ENCODE data around the gene NKX2-1. TPM values are rescaled to one million over a fixed set of nuclear protein-coding genes. Genes with fewer than 3 reads are reported as not detected.

NKX2-1 gene
- total RNA-seq, 1 experiment from 2014 or later = not detected

- no peak overlapping the region for H3T11ph ChIP-seq (ENCODE audit: low read length)
- peak overlapping the region; percentile 11 for H3K4me2 ChIP-seq (ENCODE audit: insufficient read depth, insufficient read length, low read length)
- DNase-seq = peak; percentile 74
- H4K8ac ChIP-seq (replicated peaks; ENCODE audit: insufficient read length, low read depth, low read length) = no peak overlapping the region
- no peaks in the 10 kb centered on the region for H3K79me2 ChIP-seq (ENCODE audit: insufficient read depth, low read length)
- no peak overlapping the region for H3K27ac ChIP-seq (ENCODE audit: insufficient read length, low read depth, low read length)
- H4K91ac ChIP-seq (ENCODE audit: insufficient read length, low read depth, low read length) = no peak overlapping the region
- H4K20me1 ChIP-seq (ENCODE audit: control insufficient read depth, insufficient read depth, insufficient read length) = no peaks in the 10 kb centered on the region
- H2AK5ac ChIP-seq (ENCODE audit: insufficient read length, low read length) = no peak overlapping the region
- no peak overlapping the region for H3K23ac ChIP-seq (ENCODE audit: insufficient read length, low read depth, low read length)
- no peak overlapping the region for H2AFZ ChIP-seq (ENCODE audit: low read length)
- Mint-ChIP-seq H3K36me3 (ENCODE audit: insufficient read depth in 1 of 3, low read depth in 3 of 3) (peaks cover 0 to 2% (median 0%) of the 10 kb centered on the region in 3 experiments; a peak in 1 of 7 replicates), H3K27me3 (ENCODE audit: low read depth) (peaks cover 98% of the 10 kb centered on the region), H3K4me3 (peak overlapping the region in 1 of 2 experiments; percentile 77; a peak in 3 of 5 replicates), H3K4me1 (peaks cover 11 to 30% of the 10 kb centered on the region in 2 experiments), H3K27ac (no peak overlapping the region), H3K9me3 (peaks cover 2 to 7% of the 10 kb centered on the region in 2 experiments; a peak in 4 of 5 replicates)
- H2BK5ac ChIP-seq (ENCODE audit: insufficient read length, low read length) = no peak overlapping the region
- TF ChIP-seq, protein P1, sequence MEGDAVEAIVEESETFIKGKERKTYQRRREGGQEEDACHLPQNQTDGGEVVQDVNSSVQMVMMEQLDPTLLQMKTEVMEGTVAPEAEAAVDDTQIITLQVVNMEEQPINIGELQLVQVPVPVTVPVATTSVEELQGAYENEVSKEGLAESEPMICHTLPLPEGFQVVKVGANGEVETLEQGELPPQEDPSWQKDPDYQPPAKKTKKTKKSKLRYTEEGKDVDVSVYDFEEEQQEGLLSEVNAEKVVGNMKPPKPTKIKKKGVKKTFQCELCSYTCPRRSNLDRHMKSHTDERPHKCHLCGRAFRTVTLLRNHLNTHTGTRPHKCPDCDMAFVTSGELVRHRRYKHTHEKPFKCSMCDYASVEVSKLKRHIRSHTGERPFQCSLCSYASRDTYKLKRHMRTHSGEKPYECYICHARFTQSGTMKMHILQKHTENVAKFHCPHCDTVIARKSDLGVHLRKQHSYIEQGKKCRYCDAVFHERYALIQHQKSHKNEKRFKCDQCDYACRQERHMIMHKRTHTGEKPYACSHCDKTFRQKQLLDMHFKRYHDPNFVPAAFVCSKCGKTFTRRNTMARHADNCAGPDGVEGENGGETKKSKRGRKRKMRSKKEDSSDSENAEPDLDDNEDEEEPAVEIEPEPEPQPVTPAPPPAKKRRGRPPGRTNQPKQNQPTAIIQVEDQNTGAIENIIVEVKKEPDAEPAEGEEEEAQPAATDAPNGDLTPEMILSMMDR (conservative IDR thresholded peaks at IDR 0.05) = peak; percentile 48
- H3K56ac ChIP-seq (ENCODE audit: insufficient read length, low read depth, low read length) = no peak overlapping the region
- H3K27me3 ChIP-seq (ENCODE audit: insufficient read depth, low read length) = peaks cover 91% of the 10 kb centered on the region
- no peak overlapping the region for H2BK12ac ChIP-seq (ENCODE audit: insufficient read length, low read depth, low read length)
- peaks cover 7% of the 10 kb centered on the region for H3K23me2 ChIP-seq (ENCODE audit: insufficient read length, low read depth, low read length, poor library complexity, severe bottlenecking)
- H2BK15ac ChIP-seq (ENCODE audit: low read depth, low read length) = no peak overlapping the region
- whole genome bisulfite sequencing (ENCODE audit: extremely low coverage, insufficient read length, low lambda C conversion rate) = no CpG with 5 or more reads among the region's 63 CpGs
- no peaks in the 10 kb centered on the region for H3K4me1 ChIP-seq (ENCODE audit: insufficient read depth, low read length)
- no peak overlapping the region for H2BK20ac ChIP-seq (ENCODE audit: low read depth, low read length, poor library complexity, severe bottlenecking)
- H3K9ac ChIP-seq (ENCODE audit: extremely low read depth, insufficient read length, low read length) = no peak overlapping the region
- H3K14ac ChIP-seq (ENCODE audit: insufficient read depth, low read length) = no peak overlapping the region
- no peak overlapping the region for H4K5ac ChIP-seq (ENCODE audit: insufficient read length, low read depth, low read length)
- H3K9me3 ChIP-seq (ENCODE audit: control insufficient read depth, low read depth, low read length) = no peaks in the 10 kb centered on the region
- no peak overlapping the region for H3K4ac ChIP-seq (ENCODE audit: low read depth, low read length)
- no peak overlapping the region for H3K18ac ChIP-seq (ENCODE audit: insufficient read length, low read depth, low read length)
- H2BK120ac ChIP-seq (ENCODE audit: low read depth, low read length, poor library complexity, severe bottlenecking) = no peak overlapping the region
- H3K79me1 ChIP-seq (ENCODE audit: insufficient read depth, low read depth, low read length, poor library complexity, severe bottlenecking) = no peaks in the 10 kb centered on the region
Measured at GRCh38 chr14:36520601-36521525, 831 bp upstream of the NKX2-1 start.
